Astrocyte (in vitro differentiated cells and primary cell): Measurements from ENCODE around the gene SLC12A3. TPM values are rescaled to one million over a fixed set of nuclear protein-coding genes. Genes with fewer than 3 reads are reported as not detected.

Experiments used
- DNase-seq: peaks from one replicate; pipeline ENCODE4 v3.0.0-alpha.2; 2010; ENCODE audit warnings: low read depth
- FAIRE-seq: peaks from 2 replicates; lab custom pipeline; 2011; peaks lifted over from hg19 to GRCh38; lab: Jason Lieb, UNC
- H2AFZ ChIP-seq: 2 replicates; pipeline ENCODE4 v1.6.0; 2012; ENCODE audit warnings: low read depth, low read length, inconsistent platforms
- H3K27ac ChIP-seq: 2 replicates; pipeline ENCODE4 v1.5.1; 2011; ENCODE audit warnings: low read depth, low read length, inconsistent platforms
- H3K27me3 ChIP-seq: 2 replicates; pipeline ENCODE4 v1.6.0; 2011; ENCODE audit warnings: low read length, inconsistent platforms; ENCODE audit not compliant: insufficient read depth
- H3K36me3 ChIP-seq: 2 replicates; pipeline ENCODE4 v1.5.1; 2011; ENCODE audit warnings: low read length, inconsistent platforms; ENCODE audit not compliant: insufficient read depth
- H3K4me1 ChIP-seq: 2 replicates; pipeline ENCODE4 v1.5.1; 2011; ENCODE audit warnings: low read length, inconsistent platforms; ENCODE audit not compliant: insufficient read depth
- H3K4me2 ChIP-seq: 2 replicates; pipeline ENCODE4 v1.6.0; 2012; ENCODE audit warnings: low read length, inconsistent platforms
- H3K4me3 ChIP-seq: 2 replicates; pipeline ENCODE4 v1.5.1; 2011; ENCODE audit warnings: low read depth, mild to moderate bottlenecking, low read length, inconsistent platforms; ENCODE audit not compliant: insufficient read depth
- H3K79me2 ChIP-seq: 2 replicates; pipeline ENCODE4 v1.6.0; 2012; ENCODE audit warnings: mild to moderate bottlenecking, low read length, inconsistent platforms; ENCODE audit not compliant: insufficient read depth
- H3K9ac ChIP-seq: 2 replicates; pipeline ENCODE4 v1.6.0; 2012; ENCODE audit warnings: mild to moderate bottlenecking, low read length, inconsistent platforms
- H3K9me3 ChIP-seq: 2 replicates; pipeline ENCODE4 v1.5.1; 2012; ENCODE audit warnings: low read depth, mild to moderate bottlenecking, low read length, inconsistent platforms; ENCODE audit not compliant: insufficient read depth
- H4K20me1 ChIP-seq: 2 replicates; pipeline ENCODE4 v1.6.0; 2012; ENCODE audit warnings: low read length, inconsistent platforms; ENCODE audit not compliant: insufficient read depth
- H3K27ac Mint-ChIP-seq: one replicate; pipeline ENCODE4 v1.8.0; 2021; ENCODE audit warnings: mild to moderate bottlenecking, mixed read lengths; ENCODE audit not compliant: unreplicated experiment
- H3K27me3 Mint-ChIP-seq: one replicate; pipeline ENCODE4 v1.8.0; 2021; ENCODE audit warnings: low read depth, mixed read lengths; ENCODE audit not compliant: unreplicated experiment
- H3K36me3 Mint-ChIP-seq: one replicate; pipeline ENCODE4 v1.8.0; 2021; ENCODE audit warnings: low read depth, mixed read lengths; ENCODE audit not compliant: unreplicated experiment
- H3K4me1 Mint-ChIP-seq: one replicate; pipeline ENCODE4 v1.8.0; 2021; ENCODE audit warnings: low read depth, mixed read lengths; ENCODE audit not compliant: unreplicated experiment
- H3K4me3 Mint-ChIP-seq: one replicate; pipeline ENCODE4 v1.8.0; 2021; ENCODE audit warnings: mild to moderate bottlenecking, moderate library complexity, mixed read lengths; ENCODE audit not compliant: unreplicated experiment
- H3K9me3 Mint-ChIP-seq: one replicate; pipeline ENCODE4 v1.8.0; 2021; ENCODE audit warnings: mild to moderate bottlenecking, mixed read lengths; ENCODE audit not compliant: unreplicated experiment
- CTCF ChIP-seq: IDR thresholded peaks from 2 replicates; pipeline ENCODE4 v1.5.1; 2011; ENCODE audit warnings: low read depth, mild to moderate bottlenecking, inconsistent platforms, low read length, moderate library complexity; ENCODE audit not compliant: insufficient read depth
- EZH2 ChIP-seq: IDR thresholded peaks from 2 replicates; pipeline ENCODE4 v1.6.1; 2012; ENCODE audit warnings: mild to moderate bottlenecking, low read length, inconsistent platforms; ENCODE audit not compliant: insufficient read depth
- total RNA-seq: library from RNA; stranded (reverse); gene quantifications from 2 replicates; pipeline ENCODE4 v1.2.1, GENCODE V29; 2021

SLC12A3 gene
- total RNA-seq, 1 donor from 2014 or later, result 0.18 TPM

GRCh38 chr16:56918467-56919012, 53.5 kb downstream of the SLC12A3 start:
- H3K4me2 ChIP-seq, result no peak overlapping the region
- FAIRE-seq (no peak), DNase-seq (peak; percentile 19)
- Mint-ChIP-seq H3K9me3 (peaks cover 2% of the 10 kb centered on the region), H3K27me3 (peaks cover 16% of the 10 kb centered on the region), H3K36me3 (peaks cover 1% of the 10 kb centered on the region), H3K4me1 (peaks cover 12% of the 10 kb centered on the region), H3K4me3 (no peak overlapping the region), H3K27ac (no peak overlapping the region)
- no peaks in the 10 kb centered on the region for H3K36me3 ChIP-seq
- no peak overlapping the region for H3K9ac ChIP-seq
- no peaks in the 10 kb centered on the region for H3K79me2 ChIP-seq
- H3K27ac ChIP-seq, result no peak overlapping the region
- H3K9me3 ChIP-seq, result no peaks in the 10 kb centered on the region
- no peaks in the 10 kb centered on the region for H4K20me1 ChIP-seq
- TF ChIP-seq CTCF (no peak), EZH2 (no peak)
- H2AFZ ChIP-seq, result no peak overlapping the region
- peaks cover 6% of the 10 kb centered on the region for H3K4me1 ChIP-seq
- H3K4me3 ChIP-seq, result no peak overlapping the region
- no peaks in the 10 kb centered on the region for H3K27me3 ChIP-seq

GRCh38 chr16:56919099-56919800, 54.2 kb downstream of the SLC12A3 start:
- Mint-ChIP-seq H3K9me3 (peaks cover 2% of the 10 kb centered on the region), H3K36me3 (peaks cover 1% of the 10 kb centered on the region), H3K4me3 (no peak overlapping the region), H3K27ac (no peak overlapping the region), H3K27me3 (peaks cover 16% of the 10 kb centered on the region), H3K4me1 (peaks cover 12% of the 10 kb centered on the region)
- Histone ChIP-seq H3K9ac (no peak overlapping the region), H3K9me3 (no peaks in the 10 kb centered on the region), H3K27me3 (no peaks in the 10 kb centered on the region), H3K36me3 (no peaks in the 10 kb centered on the region), H3K79me2 (no peaks in the 10 kb centered on the region), H4K20me1 (no peaks in the 10 kb centered on the region), H2AFZ (no peak overlapping the region), H3K4me3 (no peak overlapping the region), H3K27ac (no peak overlapping the region), H3K4me1 (peaks cover 6% of the 10 kb centered on the region), H3K4me2 (no peak overlapping the region)
- TF ChIP-seq EZH2, result no peak
- TF ChIP-seq CTCF, result no peak
- DNase-seq (no peak), FAIRE-seq (no peak)

- no peak overlapping the region for H3K4me3 Mint-ChIP-seq
- DNase-seq, result no peak
- H4K20me1 ChIP-seq, result no peaks in the 10 kb centered on the region
- no peaks in the 10 kb centered on the region for H3K36me3 Mint-ChIP-seq
- no peak overlapping the region for H2AFZ ChIP-seq
- no peaks in the 10 kb centered on the region for H3K36me3 ChIP-seq
- H3K4me1 ChIP-seq, result peaks cover 3% of the 10 kb centered on the region
- H3K27ac Mint-ChIP-seq, result peak overlapping the region; percentile 47
- no peak for TF ChIP-seq CTCF
- no peak for TF ChIP-seq EZH2
- H3K9me3 Mint-ChIP-seq, result peaks cover 2% of the 10 kb centered on the region
- peaks cover 16% of the 10 kb centered on the region for H3K27me3 Mint-ChIP-seq
- H3K4me2 ChIP-seq, result no peak overlapping the region
- no peaks in the 10 kb centered on the region for H3K9me3 ChIP-seq
- H3K4me3 ChIP-seq, result no peak overlapping the region
- no peaks in the 10 kb centered on the region for H3K27me3 ChIP-seq
- H3K9ac ChIP-seq, result no peak overlapping the region
- H3K4me1 Mint-ChIP-seq, result peaks cover 12% of the 10 kb centered on the region
- FAIRE-seq, result no peak
- H3K79me2 ChIP-seq, result no peaks in the 10 kb centered on the region
- H3K27ac ChIP-seq, result no peak overlapping the region
Observed at GRCh38 chr16:56921571-56921970, 56.6 kb downstream of the SLC12A3 start.
